Effector CD4-positive, alpha-beta T cell (primary cell): ENCODE data around the gene FSTL4.

Experiments used
- DNase-seq: peaks from one replicate; pipeline ENCODE4 v3.0.0-alpha.2; 2020

The FSTL4 gene

DNA sequence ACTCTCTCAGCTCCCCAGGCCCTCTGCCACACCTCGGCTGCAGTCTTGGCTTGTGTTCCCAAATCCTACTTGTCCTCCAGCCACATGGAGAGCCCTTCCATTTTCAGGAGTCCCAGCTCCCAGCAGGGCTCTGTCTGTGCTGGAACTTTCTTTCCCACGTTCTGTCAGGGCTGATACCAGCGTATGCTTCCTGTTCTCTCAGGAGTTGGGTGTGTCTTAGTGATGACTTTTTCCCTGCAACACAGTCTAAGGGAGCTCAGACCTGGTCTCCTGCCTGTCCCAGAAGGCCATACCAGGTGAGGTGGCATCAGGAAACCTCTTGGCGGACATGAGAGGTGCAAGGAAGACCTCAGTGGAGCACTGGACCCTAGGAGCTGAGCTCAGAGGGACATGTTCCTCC, 334.0 kb downstream of the FSTL4 start:
- no peak for DNase-seq

DNA sequence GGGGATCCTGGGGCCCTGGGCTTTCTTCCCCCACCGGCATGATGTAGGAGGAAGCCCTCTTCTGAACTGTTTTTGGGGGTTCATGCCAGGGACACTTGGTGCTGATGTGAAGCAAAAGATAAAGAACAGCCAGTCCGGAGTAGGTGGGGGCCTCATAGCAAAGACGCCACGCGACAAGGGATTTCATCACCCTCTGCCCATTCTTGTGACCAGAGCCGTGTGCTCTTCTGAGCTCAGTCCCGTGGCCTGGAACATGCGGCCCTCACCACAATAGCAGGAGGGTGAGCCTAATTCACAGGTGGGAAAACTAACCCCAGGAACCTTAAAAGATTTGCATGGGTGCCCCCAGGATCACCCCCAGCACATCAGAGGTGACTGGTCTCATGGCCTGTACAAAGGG, 334.6 kb downstream of the FSTL4 start:
- no peak for DNase-seq

DNA sequence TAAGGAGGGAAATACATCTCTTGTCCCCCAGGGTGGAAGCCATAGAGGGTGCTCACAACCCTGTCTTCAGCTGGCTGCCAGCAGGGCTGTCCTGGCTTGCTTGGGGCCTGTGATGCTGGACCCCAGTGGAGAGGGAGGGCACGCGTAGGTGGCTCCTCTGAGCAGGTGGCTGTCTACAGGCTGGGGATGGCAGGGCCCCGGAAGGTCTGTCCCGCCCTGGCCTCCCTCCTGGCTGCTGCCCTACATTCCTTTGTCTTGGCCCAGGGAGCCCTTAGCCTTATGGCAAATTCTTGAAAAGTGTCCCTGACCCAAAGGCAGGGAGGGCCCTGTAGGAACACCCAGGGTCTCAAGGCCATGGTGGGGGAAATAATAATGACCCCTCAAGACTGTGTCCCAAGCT, 336.2 kb downstream of the FSTL4 start:
- no peak for DNase-seq

DNA sequence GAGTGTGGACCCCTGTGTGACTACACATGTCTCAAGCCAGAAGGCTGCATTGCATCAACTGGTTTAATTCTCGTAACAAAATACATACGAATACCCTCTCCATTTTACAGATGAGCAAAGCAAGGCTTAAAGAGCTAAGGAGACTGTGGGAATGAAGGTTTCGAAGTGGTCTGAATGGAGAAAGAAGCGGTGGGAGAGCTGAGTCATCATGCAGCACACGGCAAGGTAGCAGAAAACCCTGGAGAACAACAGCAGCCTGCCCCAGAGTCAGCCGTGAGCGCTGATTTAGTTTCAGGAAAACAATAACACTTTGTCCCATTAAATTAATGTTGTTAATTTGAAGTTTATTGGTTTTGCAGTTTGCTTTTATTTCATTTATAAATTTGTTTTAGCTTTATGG, 336.7 kb downstream of the FSTL4 start:
- DNase-seq, result no peak

DNA sequence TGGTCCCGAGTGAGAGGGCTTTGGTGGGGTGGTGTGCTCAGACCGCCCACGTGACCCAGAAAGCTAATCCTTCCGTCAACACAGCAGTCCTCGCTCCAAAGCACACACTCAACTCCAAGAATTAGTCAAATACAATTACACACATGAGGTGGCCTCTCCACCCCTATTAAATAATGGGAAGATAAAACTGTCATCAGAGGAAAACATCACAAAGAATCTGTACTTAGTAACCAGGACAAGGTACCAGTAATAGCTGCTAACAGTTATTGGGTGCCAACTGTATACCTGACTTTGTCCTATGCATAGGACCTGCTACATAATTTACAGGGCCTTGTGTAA, 337.8 kb downstream of the FSTL4 start:
- no peak for DNase-seq

DNA sequence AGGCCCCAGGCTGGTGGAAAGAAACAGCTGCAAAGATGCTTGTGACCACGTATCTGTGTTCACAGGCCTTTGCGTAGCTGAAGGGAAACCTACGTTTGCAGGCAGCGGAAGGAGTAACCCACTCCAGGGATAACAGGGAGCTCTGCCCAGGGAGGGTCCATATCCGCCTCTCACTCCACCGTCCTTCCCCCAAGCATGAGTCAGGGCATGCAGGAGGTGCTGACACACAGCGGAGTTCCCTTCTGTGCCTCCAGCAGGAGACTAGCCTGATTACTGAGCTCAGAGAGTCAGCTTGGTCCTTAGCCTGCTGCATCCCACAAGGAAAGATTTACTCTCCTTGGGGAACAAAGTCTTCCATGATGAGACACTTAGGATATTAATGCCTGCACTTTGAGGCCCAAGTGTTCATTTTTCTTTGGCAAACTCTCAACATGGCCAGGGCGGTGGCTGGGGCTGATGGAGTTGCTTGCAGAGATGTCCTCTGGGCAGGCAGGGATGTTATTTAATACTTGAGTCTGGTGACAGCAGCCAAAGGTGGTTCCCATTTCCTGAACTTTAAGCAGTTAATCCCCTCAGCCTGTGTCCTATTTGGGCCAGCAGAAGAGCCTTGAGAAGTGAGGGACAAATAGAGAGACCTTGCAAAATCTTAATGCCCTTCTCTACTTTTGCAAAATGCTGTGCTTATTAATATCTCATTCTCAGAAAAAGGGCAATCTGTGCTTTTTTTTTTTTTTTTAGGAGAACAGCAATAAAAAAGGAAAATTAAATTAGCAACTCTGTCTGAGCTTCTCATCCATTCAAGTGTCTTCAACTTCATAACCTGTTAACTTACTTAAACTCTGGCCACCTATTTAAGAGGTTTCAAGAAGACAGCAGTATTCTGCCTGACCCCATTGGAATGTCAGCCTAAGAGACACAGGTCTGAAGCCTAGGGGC, 338.4 kb downstream of the FSTL4 start:
- DNase-seq, result no peak

DNA sequence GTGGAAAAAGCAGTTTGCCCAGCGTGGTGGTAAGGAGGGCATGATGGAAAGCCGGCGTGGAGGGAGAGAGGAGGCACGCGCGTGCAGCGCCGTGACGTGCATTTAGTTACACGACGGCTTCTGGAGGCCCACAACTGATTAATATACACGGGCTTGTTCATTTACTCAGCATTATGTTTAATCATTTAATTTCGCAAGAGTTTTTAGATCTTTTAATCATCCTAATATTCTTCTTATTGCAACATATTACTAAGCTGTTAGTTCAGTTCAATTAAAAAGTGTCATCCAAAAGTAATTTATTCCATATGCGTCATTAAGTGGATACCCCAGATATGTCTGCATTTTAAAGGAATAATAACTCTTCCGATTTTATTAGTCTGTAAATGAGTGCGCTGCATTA, 340.0 kb downstream of the FSTL4 start:
- no peak for DNase-seq

DNA sequence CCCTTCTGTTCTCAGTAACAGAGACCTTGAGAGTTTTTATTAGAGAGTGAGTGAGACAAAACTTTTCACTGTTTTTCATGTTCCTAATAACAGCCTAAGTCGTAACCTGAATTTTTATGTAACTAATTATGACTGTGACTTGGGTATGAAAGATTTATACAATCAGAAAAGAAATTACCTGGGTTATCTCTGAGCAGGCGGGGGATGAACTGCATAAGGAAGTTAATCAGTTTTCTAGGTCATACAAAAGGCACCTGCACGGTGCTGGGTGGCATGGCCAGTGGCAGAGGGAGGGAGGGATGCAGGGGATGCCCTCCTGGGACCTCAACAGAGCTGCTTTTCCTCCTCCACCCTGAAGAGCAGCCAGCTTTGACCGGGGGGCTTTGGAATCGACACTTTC, 340.7 kb downstream of the FSTL4 start:
- no peak for DNase-seq

DNA sequence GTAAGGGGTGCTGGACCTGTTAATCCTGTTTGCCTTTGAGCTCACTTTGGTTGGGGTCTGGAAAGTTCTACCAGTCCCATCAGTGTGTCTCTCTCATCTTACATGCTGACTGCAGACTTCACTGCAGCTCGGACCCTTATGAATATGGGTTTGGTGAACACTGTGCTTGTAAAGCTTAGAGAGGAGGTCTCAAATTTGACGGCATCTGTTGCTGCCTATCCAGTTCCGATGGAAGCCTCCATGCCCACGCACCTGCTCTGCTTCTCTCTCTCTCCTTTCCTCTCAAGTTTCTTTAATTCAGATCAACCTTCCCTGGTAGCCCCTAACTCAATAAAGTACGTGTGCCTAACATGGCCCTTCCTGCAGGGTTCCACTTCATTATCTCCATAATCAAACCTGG, 342.6 kb downstream of the FSTL4 start:
- DNase-seq, result no peak

DNA sequence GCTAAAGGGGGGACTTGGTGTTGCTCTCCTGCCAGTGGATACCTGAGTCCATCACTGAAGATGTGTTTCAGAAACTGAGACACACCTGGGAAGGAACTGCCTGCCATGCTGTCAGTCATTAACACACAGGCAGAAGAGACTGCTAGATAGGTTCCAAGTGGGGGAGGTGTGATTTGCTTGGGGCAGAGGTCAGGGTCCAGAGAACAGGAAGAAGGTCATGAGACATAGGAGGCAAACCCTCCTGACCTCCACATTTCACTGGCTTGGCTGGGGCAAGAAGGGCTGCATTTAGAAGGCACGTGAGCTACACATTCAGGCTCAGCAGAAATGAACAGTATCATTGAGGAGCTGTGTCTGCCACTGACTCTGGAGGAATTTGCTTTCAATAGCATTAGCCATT, 344.7 kb downstream of the FSTL4 start:
- DNase-seq, result no peak

DNA sequence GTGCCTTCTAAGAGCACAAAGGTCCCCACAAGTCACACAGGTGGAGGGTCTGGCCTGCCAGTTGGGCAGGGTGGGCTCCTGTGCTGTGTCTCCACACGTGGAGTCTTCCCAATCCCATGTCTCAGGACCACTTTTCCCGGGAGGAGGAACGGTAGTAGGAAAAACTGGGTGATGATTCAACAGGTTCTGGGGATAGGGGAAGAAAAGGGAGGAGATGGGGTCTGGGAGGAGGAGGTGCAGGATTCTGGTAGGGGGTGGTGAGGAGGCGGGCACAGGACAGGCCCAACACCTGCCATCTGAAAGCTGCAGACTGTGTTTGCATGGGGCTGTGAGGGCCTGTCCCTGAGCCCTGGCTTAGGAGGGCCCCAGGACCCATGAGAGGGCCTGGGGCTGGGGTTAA, 345.4 kb downstream of the FSTL4 start:
- DNase-seq, result no peak

DNA sequence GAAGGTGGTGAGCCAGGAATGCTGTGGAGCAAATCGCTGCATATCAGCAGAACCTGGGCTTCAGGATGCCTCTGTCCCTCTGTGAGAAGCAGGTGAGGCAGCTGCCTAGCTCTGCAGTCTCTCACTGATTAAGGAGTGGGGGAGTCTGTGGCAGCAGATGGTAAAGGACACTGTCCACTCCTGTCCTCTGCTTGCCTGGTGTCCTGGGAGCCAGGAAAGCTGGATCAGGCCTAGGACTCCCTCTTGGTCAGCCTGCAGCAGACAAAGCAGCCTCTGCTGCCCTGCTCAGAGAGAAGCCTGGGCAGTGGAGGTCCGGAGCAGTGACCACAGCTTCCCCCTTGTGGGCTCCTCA, 345.8 kb downstream of the FSTL4 start:
- DNase-seq, result no peak

DNA sequence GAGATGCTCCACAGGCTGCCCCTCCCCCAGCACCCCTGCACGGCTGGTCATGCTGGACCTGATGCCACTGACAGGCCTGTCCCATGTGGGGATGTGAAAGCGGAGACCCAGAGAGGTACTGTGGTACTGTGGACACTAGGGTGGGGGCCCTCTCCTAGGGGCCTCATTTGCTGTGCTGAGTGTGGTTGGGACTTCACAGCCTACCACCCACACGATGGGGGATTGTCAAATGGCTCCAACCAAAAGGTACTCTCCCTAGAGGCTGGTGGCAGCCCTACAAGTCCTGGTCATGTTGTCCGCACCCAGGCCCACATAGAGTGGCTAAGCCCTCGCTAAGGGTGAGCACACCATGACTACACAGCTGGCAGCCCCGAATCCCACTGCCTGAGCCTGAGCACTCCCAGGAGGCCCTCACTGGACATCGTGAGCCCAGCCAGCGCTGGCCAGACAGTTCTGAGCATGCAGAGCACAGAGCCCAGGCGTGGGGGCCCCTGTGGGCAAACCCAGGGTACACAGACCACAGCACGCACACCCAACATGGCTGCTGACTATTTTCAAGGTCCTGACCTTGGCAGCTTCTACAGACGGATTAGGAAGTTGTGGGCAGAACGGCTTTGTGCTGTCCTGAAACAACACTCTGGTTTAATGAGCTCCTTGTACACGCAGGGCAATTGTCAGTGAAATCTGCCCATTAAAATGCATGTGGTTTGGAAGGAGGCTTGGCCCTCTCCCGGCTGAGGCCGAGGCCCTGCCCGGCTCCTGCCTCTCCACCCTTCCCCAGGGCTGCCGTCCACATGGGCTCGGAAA, 346.4 kb downstream of the FSTL4 start:
- no peak for DNase-seq

DNA sequence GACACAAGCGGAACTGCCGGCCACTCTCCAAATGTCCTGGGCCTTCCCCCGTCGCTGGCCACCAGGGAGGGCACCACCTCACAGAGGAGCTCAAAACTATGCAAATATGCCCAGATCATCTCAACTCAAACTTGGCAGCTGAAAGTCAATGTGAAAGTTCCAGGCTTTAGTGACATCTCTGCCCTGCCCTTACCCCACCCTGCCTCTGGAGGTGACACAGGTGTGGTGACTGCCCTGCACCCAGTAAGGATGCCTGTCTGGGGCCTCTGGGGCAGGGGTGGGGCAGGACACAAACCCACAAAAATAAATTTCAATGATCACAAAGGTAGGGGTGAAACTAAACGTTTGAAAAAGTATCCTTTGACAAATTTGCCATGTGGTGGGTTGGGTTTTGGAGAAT, 347.1 kb downstream of the FSTL4 start:
- DNase-seq, result no peak

DNA sequence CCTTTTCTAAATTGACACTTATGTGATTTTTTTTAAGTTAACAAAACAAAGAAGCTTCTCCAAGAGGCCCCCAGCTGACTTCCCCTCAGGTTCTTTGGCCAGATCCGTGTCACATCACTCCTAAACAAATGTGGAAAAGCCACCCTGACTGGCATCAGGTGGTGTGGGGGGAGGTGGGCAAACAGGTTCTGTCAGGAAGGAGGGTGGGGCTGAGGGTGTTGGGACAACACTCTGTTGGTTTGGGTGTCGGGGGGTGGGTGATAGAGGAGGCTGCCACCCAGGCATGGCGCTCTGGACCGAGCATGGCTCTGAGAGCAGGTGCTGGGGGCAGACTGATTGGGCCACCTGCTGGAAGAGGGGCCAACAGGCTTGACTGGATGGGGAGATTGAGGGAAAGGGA, 349.7 kb downstream of the FSTL4 start:
- no peak for DNase-seq

DNA sequence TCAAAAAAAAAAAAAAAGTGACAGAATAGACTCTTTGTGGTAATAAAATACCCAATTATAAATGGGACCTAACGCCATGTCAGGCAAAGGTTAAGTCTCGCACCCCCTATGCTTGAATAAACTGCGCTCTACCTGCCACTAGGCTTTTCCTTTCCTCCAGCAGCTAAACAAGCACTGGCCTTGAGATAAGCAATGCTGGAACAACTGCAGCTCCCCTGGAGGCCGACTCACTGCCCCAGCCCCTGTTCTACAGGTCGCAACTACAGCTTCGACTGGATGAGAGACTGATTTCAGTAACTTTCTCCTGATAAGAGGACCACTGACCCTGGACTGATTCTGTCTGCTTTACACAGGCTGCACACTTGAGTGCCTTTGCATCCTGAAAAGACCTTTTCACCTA, 350.3 kb downstream of the FSTL4 start:
- DNase-seq, result no peak

DNA sequence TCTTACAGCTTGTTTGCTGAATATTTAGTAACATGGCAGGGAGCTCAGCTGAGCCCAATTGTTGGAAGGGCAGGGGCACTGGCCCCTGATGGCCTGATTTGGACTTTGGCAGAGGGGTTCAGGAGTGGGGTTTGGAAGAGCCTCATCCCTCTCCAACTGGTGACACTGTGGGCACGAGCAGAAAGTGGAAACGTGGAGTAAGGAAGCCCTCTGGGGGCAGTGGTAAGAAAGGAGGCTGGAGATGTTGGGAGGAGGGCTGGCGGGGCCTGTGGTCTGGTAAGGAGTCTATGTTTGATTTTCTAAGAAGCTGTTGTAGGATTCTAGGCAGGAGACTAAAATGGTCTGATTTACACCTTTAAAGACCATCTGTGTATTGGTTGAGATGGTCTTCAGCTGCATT, 351.6 kb downstream of the FSTL4 start:
- DNase-seq, result no peak

DNA sequence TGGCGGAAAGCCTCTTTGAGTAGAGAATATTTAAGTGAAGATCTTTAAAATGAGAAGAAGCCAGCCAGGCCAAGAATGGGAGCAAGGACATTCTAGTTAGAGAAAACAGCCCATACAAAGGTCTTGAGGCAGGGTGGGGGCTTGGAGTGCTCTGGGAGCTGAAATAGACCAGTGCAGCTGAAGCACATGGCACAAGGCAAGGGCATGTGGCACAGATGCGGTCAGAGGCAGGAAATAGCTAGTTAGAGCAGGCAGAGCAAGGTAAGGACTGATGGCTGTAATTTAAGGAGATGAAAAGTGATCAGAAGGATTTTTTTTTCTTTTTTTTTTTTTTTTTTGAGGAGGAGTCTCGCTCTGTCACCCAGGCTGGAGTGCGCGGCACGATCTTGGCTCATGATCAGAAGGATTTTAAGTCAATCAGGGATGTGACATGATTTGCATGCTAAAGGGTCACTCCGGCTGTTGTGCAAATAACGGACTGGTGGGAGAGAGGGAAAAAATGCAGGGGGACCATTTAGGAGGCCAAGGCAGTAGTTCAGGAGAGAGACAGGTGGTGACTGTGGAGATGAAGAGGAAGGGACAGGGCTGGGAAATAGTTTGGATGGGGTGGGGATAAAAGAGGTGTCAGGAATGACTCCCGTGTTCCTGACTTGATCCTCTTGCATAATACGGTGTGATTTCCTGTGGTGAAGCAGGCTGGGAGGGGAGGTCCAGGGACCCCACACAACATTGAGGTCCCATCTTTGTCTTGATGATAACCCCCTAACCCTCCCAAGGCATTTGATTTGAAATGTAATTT, 352.9 kb downstream of the FSTL4 start:
- DNase-seq, result no peak

DNA sequence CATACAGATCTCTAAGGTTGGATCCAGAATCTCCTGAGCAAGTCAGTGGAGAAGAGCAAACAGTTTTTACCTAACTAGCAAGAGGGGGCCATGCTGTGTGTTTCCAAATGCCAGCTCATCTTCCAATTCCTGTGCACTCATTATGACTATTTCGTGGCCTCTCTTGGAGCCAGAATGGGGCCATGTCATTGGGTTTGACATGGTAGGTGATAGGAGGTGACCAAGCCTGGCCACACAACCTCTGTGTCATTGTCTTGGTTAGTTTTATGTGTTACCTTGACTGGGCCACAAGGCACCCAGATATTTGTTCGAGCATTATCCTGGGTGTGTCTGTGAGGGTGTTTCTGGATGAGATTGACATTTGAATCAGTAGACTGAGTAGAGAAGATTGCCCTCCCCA, 354.4 kb downstream of the FSTL4 start:
- DNase-seq, result no peak

DNA sequence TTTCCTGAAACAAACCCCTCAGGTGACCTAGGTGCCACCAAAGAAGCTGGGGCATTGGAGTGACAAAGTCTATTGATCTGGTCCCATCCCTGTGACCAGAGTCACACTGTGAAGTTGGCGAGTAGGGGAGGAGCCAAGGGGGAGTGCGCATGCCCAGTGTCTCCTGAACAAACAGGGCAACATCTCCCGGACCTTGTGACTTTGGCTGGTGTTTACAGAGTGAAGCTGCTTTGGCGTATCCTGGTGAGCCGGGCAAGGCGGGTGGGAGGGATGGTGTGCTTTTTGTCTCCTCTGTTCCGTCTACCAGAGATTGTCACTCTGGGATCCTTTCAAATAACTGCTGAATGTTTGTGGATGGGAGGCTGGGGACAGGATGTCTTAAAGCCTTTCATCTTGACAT, 356.1 kb downstream of the FSTL4 start:
- DNase-seq, result no peak

DNA sequence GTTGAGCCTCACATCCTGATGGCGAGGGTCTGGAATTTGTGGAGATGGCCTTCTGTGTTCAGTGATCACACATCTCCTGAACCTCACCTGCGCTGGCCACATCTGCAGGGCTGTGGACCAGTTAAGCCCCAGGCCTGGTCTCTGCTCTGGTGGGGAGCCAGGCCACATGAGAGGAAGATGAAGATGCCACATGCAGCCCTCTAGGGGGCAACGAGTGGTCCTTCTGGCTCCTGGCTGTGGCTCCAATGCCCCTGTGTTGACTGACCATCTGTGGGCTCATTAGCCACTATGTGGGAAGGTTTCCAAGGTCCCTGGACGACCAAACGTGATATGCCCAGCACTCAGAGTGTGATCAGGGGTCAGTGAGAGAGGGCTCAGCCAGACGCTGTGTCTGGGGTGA, 357.5 kb downstream of the FSTL4 start:
- no peak for DNase-seq

DNA sequence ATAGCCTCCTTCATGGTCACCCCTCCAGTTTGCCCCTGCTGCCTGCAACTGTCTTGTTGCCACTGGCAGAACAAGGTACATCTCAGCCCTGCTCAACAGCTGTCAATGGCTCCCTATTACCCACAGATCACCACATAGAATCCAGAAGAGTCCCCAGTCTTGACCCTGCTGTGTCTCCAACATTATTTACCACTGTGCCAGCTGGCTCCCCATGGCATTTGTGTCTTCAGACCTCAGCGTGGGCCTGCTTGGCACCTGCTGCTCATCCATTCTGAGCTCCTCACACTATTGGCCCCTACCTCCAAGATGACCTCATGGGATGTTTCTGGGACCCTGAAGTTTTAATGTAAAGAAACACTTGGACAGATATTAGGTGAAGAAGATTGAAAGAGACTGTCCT, 358.7 kb downstream of the FSTL4 start:
- DNase-seq, result no peak

DNA sequence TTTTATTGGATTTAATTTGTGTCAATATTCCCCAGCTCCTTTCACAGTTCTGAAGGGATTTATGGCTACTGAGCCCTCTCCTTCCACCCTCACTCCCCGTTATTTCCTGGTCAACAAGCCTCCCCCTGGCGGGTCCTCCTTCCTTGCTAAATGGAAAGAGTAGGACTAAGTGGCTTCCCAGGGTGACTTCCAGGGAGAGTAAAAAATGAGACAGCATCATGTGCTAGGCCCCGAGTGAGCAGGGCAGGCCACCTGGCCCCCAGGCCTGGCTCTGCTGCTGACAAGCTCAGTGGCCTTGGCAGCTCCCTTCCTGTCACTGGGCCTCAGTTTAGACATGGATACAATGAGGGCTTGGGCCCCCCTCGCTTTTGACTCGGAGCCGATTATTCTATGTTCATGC, 359.3 kb downstream of the FSTL4 start:
- DNase-seq, result no peak

DNA sequence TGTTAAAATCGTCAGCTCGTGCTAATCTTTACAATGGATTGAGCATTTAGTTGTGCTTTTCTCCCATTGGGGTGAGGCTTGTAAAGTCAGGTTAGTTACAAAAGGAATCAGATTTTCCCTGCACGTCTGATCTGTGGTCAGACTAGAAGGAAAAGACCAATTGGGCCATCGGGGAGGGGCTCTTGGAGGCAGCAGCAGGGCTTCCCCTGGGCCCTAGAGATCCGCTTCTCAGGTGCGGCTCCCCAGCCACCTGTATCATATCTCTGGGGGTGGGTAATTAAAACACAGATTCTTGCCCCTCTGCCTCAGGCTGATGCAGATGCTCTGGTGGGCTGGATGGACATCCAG, 360.2 kb downstream of the FSTL4 start:
- no peak for DNase-seq
